RWPE2 (cell line): ENCODE data around the gene UVRAG.

Source experiments
- ATAC-seq: fragments of 200-7000 bp; cut with Tn5 transposase; 3 replicates; pipeline ENCODE4 v1.9.1; 2021; ENCODE audit warnings: low read depth
- DNase-seq: peaks from one replicate; pipeline ENCODE4 v3.0.0-alpha.2; 2020; ENCODE audit warnings: low spot score
- H3K27ac ChIP-seq: fragments of 450-650 bp; 2 replicates; pipeline ENCODE4 v1.5.1; 2017; ENCODE audit warnings: mild to moderate bottlenecking; ENCODE audit not compliant: poor library complexity, severe bottlenecking
- H3K27me3 ChIP-seq: fragments of 250-450 bp; sonication (Bioruptor Pico); 2 replicates; pipeline ENCODE4 v1.5.1; 2021; ENCODE audit warnings: mild to moderate bottlenecking, moderate library complexity; ENCODE audit not compliant: insufficient read depth, poor library complexity, severe bottlenecking
- H3K36me3 ChIP-seq: fragments of 250-450 bp; sonication (Bioruptor Pico); 2 replicates; pipeline ENCODE4 v1.5.1; 2020; ENCODE audit warnings: low read depth, mild to moderate bottlenecking, moderate library complexity
- H3K4me1 ChIP-seq: fragments of 250-450 bp; sonication (Bioruptor Pico); 2 replicates; pipeline ENCODE4 v1.5.1; 2021; ENCODE audit warnings: mild to moderate bottlenecking, moderate library complexity; ENCODE audit not compliant: insufficient read depth, poor library complexity, severe bottlenecking
- H3K4me3 ChIP-seq: fragments of 250-450 bp; sonication (Bioruptor Pico); 2 replicates; pipeline ENCODE4 v1.5.1; 2021; ENCODE audit warnings: mild to moderate bottlenecking, moderate library complexity; ENCODE audit not compliant: severe bottlenecking
- H3K9me3 ChIP-seq: fragments of 250-450 bp; sonication (Bioruptor Pico); 2 replicates; pipeline ENCODE4 v1.5.1; 2021; ENCODE audit warnings: mild to moderate bottlenecking, moderate library complexity; ENCODE audit not compliant: severe bottlenecking
- TF ChIP-seq, protein P1 (sequence below): fragments of 450-650 bp; IDR thresholded peaks from one replicate; pipeline ENCODE4 v1.5.1; 2017; ENCODE audit warnings: mild to moderate bottlenecking, moderate library complexity; ENCODE audit not compliant: poor library complexity, severe bottlenecking

UVRAG gene

DNA sequence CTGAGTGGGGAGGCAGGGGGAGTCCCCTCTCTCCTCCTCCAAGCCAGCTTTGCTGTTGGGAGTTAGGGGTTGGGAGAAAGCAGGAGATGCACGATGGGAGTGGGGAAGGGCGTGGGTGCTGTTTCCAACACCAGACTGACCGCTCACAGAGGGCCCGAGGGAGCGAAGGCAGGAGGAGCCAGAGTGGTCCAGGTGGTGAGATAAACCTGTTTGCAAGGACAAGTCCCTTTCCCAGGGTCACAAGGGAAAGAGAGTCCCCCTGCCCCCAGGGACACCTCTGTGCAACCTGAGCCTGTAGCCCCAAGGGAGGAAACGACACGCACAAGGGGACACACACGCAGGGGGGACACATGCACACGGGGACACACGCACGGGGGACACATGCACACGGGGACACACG is 349.1 kb downstream of the UVRAG start:
- ATAC-seq (no peak), DNase-seq (no peak)
- Histone ChIP-seq H3K4me1 (no peaks in the 10 kb centered on the region), H3K36me3 (no peaks in the 10 kb centered on the region), H3K27ac (no peak overlapping the region), H3K4me3 (no peak overlapping the region), H3K27me3 (no peaks in the 10 kb centered on the region), H3K9me3 (no peaks in the 10 kb centered on the region)
- TF ChIP-seq, protein P1, sequence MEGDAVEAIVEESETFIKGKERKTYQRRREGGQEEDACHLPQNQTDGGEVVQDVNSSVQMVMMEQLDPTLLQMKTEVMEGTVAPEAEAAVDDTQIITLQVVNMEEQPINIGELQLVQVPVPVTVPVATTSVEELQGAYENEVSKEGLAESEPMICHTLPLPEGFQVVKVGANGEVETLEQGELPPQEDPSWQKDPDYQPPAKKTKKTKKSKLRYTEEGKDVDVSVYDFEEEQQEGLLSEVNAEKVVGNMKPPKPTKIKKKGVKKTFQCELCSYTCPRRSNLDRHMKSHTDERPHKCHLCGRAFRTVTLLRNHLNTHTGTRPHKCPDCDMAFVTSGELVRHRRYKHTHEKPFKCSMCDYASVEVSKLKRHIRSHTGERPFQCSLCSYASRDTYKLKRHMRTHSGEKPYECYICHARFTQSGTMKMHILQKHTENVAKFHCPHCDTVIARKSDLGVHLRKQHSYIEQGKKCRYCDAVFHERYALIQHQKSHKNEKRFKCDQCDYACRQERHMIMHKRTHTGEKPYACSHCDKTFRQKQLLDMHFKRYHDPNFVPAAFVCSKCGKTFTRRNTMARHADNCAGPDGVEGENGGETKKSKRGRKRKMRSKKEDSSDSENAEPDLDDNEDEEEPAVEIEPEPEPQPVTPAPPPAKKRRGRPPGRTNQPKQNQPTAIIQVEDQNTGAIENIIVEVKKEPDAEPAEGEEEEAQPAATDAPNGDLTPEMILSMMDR = no peak

DNA sequence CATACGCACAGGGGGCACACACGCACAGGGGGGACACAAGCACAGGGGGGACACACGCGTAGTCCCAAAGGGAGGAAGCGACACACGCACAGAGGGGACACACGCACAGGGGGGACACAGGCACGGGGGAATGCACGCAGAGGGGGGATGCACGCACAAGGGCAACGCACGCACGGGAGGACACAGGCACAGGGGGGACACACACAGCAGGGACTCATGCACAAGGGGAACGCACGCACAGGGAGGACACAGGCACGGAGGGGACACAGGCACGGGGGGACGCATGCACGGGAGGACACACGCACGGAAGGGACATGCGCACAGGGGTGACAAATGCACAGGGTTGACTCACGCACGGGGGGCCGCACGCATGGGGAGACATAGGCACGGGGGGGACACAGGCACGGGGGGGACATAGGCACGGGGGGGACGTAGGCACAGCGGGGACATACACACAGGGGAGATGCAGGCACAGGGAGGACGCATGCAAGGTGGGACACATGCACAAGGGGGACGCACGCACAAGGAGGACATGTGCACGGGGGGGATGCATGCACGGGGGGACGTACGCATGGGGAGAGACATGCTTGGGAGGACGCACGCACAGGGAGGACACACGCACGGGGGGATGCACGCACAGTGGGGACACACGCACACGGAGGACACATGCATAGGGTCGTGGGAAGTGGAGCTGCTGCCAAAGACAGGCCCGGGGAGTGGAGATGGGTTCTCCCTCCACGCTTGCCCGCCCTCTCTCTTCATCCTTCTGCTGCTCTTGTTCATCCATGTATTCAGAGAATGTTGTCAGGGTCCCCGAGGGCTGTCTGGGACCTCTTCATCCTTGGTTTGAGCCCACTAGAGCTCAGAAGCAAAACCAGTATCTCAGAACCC is 350.1 kb downstream of the UVRAG start:
- Histone ChIP-seq H3K36me3 (no peaks in the 10 kb centered on the region), H3K4me1 (no peaks in the 10 kb centered on the region), H3K4me3 (no peak overlapping the region), H3K27ac (no peak overlapping the region), H3K9me3 (no peaks in the 10 kb centered on the region), H3K27me3 (no peaks in the 10 kb centered on the region)
- TF ChIP-seq, protein P1 = no peak
- ATAC-seq (no peak), DNase-seq (no peak)

GRCh38 chr11:76166314-76166713 is 351.3 kb downstream of the UVRAG start:
- TF ChIP-seq, protein P1 = no peak
- Histone ChIP-seq H3K4me3 (no peak overlapping the region), H3K27ac (no peak overlapping the region), H3K4me1 (no peaks in the 10 kb centered on the region), H3K27me3 (no peaks in the 10 kb centered on the region), H3K36me3 (no peaks in the 10 kb centered on the region), H3K9me3 (no peaks in the 10 kb centered on the region)
- ATAC-seq (no peak), DNase-seq (no peak)

DNA sequence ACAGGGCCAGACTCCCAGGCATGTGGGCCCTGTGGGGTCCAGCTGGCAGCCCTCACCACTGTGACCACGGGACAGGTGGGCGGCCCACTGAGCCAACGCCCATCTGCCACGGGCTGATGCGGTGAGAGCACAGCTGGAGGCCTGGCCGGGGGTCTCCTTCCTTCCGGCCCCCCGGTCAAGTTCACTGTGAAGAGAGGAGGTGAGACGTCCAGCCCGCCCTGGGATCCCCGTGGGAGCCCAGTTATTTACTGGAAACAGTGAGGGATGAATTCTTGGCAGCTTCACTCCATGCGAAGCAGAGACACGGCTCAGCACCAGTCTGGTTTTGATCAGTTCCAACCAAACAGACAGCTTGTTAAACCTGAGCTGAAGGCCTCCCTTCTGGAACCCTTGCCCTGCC is 352.6 kb downstream of the UVRAG start:
- H3K27ac ChIP-seq = no peak overlapping the region
- H3K27me3 ChIP-seq = no peaks in the 10 kb centered on the region
- H3K4me1 ChIP-seq = no peaks in the 10 kb centered on the region
- H3K4me3 ChIP-seq = no peak overlapping the region
- ATAC-seq (no peak), DNase-seq (no peak)
- no peaks in the 10 kb centered on the region for H3K9me3 ChIP-seq
- TF ChIP-seq, protein P1 = no peak
- no peaks in the 10 kb centered on the region for H3K36me3 ChIP-seq

GRCh38 chr11:76169473-76169896 is 354.5 kb downstream of the UVRAG start:
- H3K36me3 ChIP-seq = no peaks in the 10 kb centered on the region
- TF ChIP-seq, protein P1 = no peak
- no peak overlapping the region for H3K4me3 ChIP-seq
- no peak for ATAC-seq
- DNase-seq = no peak
- no peak overlapping the region for H3K27ac ChIP-seq
- H3K9me3 ChIP-seq = no peaks in the 10 kb centered on the region
- no peaks in the 10 kb centered on the region for H3K4me1 ChIP-seq
- no peaks in the 10 kb centered on the region for H3K27me3 ChIP-seq
